HS-27A (cell line): ENCODE data around the gene SVOPL.
"Not testable (repeated sequence)": the region's sequence is repeated elsewhere in the genome, so short reads cannot be mapped to it uniquely, and the experiment has no call there.

Experiments
- DNase-seq: peaks from one replicate; pipeline ENCODE4 v3.0.0-alpha.2; 2012; ENCODE audit warnings: low read depth, missing footprints

SVOPL gene

GRCh38 chr7:138699661-138700060, 1.5 kb downstream of the SVOPL start:
- DNase-seq: no peak

GRCh38 chr7:138698281-138698680, 2.9 kb downstream of the SVOPL start:
- DNase-seq: no peak

- DNase-seq: no peak
Measured at GRCh38 chr7:138697535-138698182, 3.5 kb downstream of the SVOPL start.

- not testable (repeated sequence) for DNase-seq
Measured at GRCh38 chr7:138695776-138696175, 5.4 kb downstream of the SVOPL start.

- no peak for DNase-seq
Measured at GRCh38 chr7:138695106-138695505, 6.1 kb downstream of the SVOPL start.

GRCh38 chr7:138691178-138691577, 10.0 kb downstream of the SVOPL start:
- DNase-seq: no peak

GRCh38 chr7:138690495-138690894, 10.7 kb downstream of the SVOPL start:
- DNase-seq: no peak

- not testable (repeated sequence) for DNase-seq
Measured at GRCh38 chr7:138688037-138688436, 13.1 kb downstream of the SVOPL start.

- DNase-seq: no peak
Measured at GRCh38 chr7:138684340-138684739, 16.8 kb downstream of the SVOPL start.

GRCh38 chr7:138679793-138680192, 21.4 kb downstream of the SVOPL start:
- DNase-seq: no peak

GRCh38 chr7:138670594-138670993, 30.6 kb downstream of the SVOPL start:
- DNase-seq: no peak

- DNase-seq: no peak
Measured at GRCh38 chr7:138669364-138669763, 31.8 kb downstream of the SVOPL start.

GRCh38 chr7:138668946-138669345, 32.2 kb downstream of the SVOPL start:
- DNase-seq: no peak

GRCh38 chr7:138668229-138668596, 32.9 kb downstream of the SVOPL start:
- DNase-seq: no peak

GRCh38 chr7:138667535-138668228, 33.5 kb downstream of the SVOPL start:
- DNase-seq: no peak

GRCh38 chr7:138666385-138666784, 34.8 kb downstream of the SVOPL start:
- no peak for DNase-seq

- no peak for DNase-seq
Measured at GRCh38 chr7:138665669-138666140, 35.5 kb downstream of the SVOPL start.

- no peak for DNase-seq
Measured at GRCh38 chr7:138665249-138665648, 35.9 kb downstream of the SVOPL start.

GRCh38 chr7:138663725-138664710, 37.1 kb downstream of the SVOPL start:
- no peak for DNase-seq

- no peak for DNase-seq
Measured at GRCh38 chr7:138662991-138663320, 38.2 kb downstream of the SVOPL start.

GRCh38 chr7:138662076-138662990, 38.8 kb downstream of the SVOPL start:
- DNase-seq: no peak
